ENCODE data around the gene PDHX.

PDHX gene

DNA sequence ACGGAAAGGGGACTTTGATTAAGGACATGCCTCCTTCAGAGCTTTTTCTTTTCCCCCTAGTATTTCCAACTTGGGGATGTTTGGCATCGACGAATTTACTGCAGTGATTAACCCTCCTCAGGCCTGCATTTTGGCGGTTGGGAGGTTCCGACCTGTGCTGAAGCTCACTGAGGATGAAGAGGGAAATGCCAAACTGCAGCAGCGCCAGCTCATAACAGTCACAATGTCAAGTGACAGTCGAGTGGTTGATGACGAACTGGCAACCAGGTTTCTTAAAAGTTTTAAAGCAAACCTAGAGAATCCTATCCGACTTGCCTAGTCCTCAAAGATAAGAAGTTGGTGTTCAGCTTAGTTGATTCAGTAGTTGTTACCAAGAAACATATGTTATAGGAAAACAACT is 78.4 kb downstream of the PDHX start:
- H3K36me3 ChIP-seq (replicated peaks): peaks cover 3% of the 10 kb centered on the region; the same call in 1 of the 2 replicates
- in situ Hi-C loops (cut with MboI; ENCODE audit: low sequenced_read_pairs): no loop called here
- no peak for DNase-seq (ENCODE audit: low spot score in 2 of 2)

DNA sequence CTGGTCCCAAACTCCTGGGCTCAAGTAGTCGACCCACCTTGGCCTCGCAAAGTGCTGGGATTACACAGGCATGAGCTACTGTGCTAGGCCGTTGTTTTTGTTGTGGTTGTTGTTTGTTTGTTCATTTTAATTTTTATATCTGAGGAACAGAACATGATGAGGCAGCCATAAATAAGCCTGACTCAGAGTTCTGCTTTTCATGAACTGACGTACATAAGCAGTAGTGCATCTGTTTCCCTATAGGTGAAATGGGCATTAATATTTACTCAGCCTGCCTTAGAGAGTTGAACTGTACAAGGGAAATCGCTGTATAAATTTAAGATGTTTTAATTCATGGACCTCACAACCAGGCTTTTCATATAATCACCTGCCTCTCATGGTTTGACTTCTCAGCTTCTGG is 80.5 kb downstream of the PDHX start:
- DNase-seq (ENCODE audit: low spot score in 2 of 2): no peak
- in situ Hi-C loops (cut with MboI; ENCODE audit: low sequenced_read_pairs): no loop called here
- Histone ChIP-seq H3K9me3 (no peaks in the 10 kb centered on the region), H3K36me3 (replicated peaks) (peaks cover 3% of the 10 kb centered on the region; the same call in 1 of the 2 replicates), H3K4me1 (no peaks in the 10 kb centered on the region), H3K4me3 (no peak overlapping the region), H3K27me3 (ENCODE audit: low read depth) (no peaks in the 10 kb centered on the region)

More for the DNA sequence above, 78.4 kb downstream of the PDHX start:
- Histone ChIP-seq H3K4me1 (no peaks in the 10 kb centered on the region), H3K4me3 (no peak overlapping the region), H3K27me3 (ENCODE audit: low read depth) (no peaks in the 10 kb centered on the region), H3K9me3 (no peaks in the 10 kb centered on the region)

DNA sequence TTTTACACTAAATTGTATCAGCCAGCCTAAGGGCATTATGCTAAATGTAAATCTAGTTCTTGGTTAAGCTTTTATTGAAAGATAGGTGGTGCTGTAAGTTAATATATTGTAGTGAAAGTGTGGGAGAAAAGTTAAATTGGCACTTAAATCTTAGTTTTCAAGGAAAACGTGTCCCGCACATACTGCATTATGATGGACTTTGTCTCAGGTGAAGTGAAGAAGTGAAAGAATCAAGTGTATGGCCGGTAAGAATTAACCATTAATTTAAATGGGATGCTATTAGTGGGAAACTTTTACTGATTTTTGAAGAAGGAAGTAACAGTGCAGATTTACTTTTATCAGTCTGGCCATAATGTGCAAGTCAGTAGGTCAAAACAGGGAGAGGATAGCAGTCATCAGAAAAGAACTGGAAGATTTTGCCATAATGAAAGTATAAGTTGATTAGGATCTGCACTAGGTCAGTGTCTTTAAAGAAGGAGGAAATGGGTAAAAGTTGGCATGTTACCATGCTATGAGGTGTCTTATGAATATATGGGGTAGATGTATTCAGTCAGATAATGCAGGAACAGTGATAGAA is 81.6 kb downstream of the PDHX start:
- Histone ChIP-seq H3K36me3 (replicated peaks) (peaks cover 3% of the 10 kb centered on the region; the same call in 1 of the 2 replicates), H3K9me3 (no peaks in the 10 kb centered on the region), H3K4me3 (no peak overlapping the region), H3K27me3 (ENCODE audit: low read depth) (no peaks in the 10 kb centered on the region), H3K4me1 (no peaks in the 10 kb centered on the region)
- no peak for DNase-seq (ENCODE audit: low spot score in 2 of 2)
- in situ Hi-C loops (cut with MboI; ENCODE audit: low sequenced_read_pairs): no loop called here

DNA sequence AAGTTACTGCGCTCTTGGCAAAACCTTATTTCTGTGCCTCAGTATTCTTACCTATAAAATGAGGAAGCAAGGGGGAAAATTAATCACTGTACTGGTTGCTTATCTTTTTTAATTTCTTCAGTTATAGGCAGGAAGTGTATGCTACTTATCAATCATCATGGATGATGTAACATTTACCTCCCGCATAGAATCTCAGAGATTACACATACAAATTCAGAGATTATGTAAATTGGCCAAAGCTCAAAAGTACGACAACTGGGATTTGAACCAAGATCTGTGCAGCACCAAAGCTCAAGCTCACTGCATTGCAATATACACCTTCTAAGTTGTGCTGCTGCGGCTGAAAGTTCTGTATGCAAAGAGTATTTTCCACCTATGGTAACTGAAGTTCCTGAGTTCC is 83.0 kb downstream of the PDHX start:
- Histone ChIP-seq H3K4me1 (no peaks in the 10 kb centered on the region), H3K27me3 (ENCODE audit: low read depth) (no peaks in the 10 kb centered on the region), H3K9me3 (no peaks in the 10 kb centered on the region), H3K4me3 (no peak overlapping the region), H3K36me3 (replicated peaks) (no peaks in the 10 kb centered on the region)
- no peak for DNase-seq (ENCODE audit: low spot score in 2 of 2)
- in situ Hi-C loops (cut with MboI; ENCODE audit: low sequenced_read_pairs): no loop called here

DNA sequence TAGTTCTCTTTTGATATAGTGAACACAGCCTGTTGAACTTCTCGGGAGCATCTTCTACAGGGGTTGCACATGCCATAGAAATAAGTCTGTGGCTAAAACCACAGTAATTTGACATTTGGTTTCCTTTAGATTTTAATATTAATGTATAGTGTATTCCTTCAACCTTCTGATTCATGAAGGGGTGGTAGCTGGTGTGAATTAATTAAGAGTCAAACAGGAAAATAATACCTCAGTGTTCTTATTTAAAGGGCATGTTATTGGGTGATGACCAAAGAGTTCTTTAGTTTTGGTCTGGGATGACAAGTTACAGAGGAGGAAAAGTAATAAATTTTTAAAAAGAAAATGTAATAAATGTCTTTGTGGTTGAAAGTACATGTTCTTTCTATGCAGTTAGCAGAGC is 86.8 kb downstream of the PDHX start:
- no peak for DNase-seq (ENCODE audit: low spot score in 2 of 2)
- Histone ChIP-seq H3K27me3 (ENCODE audit: low read depth) (no peaks in the 10 kb centered on the region), H3K36me3 (replicated peaks) (no peaks in the 10 kb centered on the region), H3K4me1 (no peaks in the 10 kb centered on the region), H3K9me3 (no peaks in the 10 kb centered on the region), H3K4me3 (no peak overlapping the region)
- in situ Hi-C loops (cut with MboI; ENCODE audit: low sequenced_read_pairs): no loop called here

DNA sequence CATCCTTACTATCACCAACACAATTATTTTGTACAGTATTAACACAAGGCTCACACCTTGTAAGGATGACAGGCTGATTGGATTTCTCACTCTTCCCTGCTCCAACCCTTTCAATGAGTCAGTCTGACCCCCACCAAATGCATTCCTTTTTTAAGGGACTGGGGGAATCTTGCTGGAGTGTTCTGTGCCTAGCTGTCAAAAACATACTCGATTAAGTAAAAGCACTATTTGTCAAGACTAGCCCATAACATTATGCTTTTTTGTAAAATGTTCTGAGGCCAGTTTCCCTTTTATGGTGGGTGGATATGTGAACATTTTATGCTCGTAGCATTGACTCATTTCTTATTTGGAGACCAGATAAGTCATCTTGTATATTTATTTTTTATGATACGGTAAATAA is 87.2 kb downstream of the PDHX start:
- DNase-seq (ENCODE audit: low spot score in 2 of 2): no peak
- no peaks in the 10 kb centered on the region for H3K9me3 ChIP-seq
- H3K4me3 ChIP-seq: no peak overlapping the region
- no peaks in the 10 kb centered on the region for H3K27me3 ChIP-seq (ENCODE audit: low read depth)
- in situ Hi-C loops (cut with MboI; ENCODE audit: low sequenced_read_pairs): no loop called here
- no peaks in the 10 kb centered on the region for H3K36me3 ChIP-seq (replicated peaks)
- H3K4me1 ChIP-seq: no peaks in the 10 kb centered on the region

DNA sequence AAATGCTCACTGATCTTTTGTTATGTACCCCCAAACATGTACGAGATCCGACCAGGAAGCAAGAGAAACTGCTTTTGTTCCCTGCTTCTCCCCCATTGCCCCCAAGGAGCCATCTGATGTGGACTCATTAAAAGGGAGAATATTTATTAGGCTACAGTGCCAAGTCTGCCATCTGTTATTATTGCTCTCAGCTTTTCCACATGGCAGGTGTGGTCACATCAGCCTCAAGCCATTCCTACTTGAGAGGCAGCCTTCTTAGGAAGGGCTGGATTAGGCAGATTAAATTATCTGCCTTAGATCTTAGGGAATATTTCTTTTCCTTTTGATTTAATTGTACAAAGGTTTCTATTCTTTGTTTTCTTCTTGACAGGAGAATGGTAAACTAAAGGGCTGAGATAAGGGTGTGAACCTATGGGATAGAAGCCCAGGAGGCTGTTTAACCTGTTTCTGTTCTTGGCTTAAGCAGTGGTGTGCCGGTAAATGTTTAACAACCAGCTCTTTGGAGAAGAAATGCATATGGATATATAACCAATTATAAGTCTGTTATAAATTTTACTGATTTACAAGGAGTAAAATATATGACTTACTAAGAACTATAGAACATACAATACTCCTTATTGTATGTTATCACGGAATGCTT is 88.8 kb downstream of the PDHX start:
- no peaks in the 10 kb centered on the region for H3K4me1 ChIP-seq

DNA sequence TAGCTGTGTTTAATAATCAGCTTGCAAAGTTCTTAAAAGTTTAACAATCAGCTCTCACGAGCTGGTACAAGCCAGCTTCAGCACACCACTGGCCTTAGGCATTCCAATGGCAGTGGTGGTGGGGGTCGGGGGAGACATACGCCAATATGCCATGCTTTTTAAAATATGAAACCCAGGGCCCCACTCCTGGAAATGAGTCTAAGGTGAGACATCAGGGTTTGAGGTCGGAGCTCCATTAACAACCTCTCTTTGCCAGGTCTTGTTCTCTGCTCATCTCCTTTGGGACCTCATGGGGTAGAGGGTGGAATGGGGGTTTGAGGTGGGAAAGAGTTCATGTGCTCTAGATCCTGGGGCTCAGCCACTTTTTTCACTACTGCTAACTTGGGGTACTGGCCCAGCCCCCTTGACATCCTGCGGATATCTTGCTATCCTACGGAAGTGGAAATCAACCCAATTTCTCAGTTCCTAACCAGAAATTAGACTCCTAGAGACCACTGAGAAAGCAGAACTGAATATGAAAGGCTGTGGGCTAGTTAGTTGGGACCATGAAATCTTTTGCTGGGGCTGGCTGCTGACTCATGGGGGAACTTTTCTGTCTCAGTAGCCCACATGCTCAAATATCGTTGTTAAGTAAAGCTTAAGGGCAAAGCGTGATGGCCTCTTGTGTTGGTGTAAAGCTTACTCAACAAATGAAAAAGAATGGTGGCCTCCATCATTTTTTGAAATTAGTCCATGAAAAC is 90.1 kb downstream of the PDHX start:
- in situ Hi-C loops (cut with MboI; ENCODE audit: low sequenced_read_pairs): no loop called here
- Histone ChIP-seq H3K27me3 (ENCODE audit: low read depth) (no peaks in the 10 kb centered on the region), H3K9me3 (no peaks in the 10 kb centered on the region), H3K36me3 (replicated peaks) (no peaks in the 10 kb centered on the region), H3K4me1 (no peaks in the 10 kb centered on the region), H3K4me3 (no peak overlapping the region)
- DNase-seq (ENCODE audit: low spot score in 2 of 2): no peak

More for the DNA sequence above, 88.8 kb downstream of the PDHX start:
- Histone ChIP-seq H3K9me3 (no peaks in the 10 kb centered on the region), H3K27me3 (ENCODE audit: low read depth) (no peaks in the 10 kb centered on the region), H3K36me3 (replicated peaks) (no peaks in the 10 kb centered on the region), H3K4me3 (no peak overlapping the region)
- no peak for DNase-seq (ENCODE audit: low spot score in 2 of 2)
- in situ Hi-C loops (cut with MboI; ENCODE audit: low sequenced_read_pairs): no loop called here

DNA sequence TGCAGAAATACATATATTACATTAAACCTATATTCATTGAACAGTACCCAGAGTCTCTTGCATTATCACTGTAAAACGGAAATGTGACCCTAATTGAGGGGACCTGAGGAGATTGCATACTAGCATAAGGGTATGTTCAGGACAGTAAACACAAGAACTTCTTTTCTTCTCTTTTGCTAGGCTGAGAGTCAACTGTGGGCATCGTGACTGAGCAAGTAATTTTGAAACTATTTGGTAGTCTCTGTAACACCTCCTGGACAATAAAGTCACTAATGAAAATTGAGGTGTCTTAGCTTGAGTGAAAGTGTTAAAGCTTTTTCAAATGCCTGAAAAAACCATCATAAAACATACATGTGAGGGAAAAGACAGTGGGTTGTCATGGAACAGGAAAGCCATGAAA is 90.9 kb downstream of the PDHX start:
- Histone ChIP-seq H3K27me3 (ENCODE audit: low read depth) (no peaks in the 10 kb centered on the region), H3K36me3 (replicated peaks) (no peaks in the 10 kb centered on the region), H3K9me3 (no peaks in the 10 kb centered on the region), H3K4me1 (no peaks in the 10 kb centered on the region), H3K4me3 (no peak overlapping the region)
- in situ Hi-C loops (cut with MboI; ENCODE audit: low sequenced_read_pairs): no loop called here
- no peak for DNase-seq (ENCODE audit: low spot score in 2 of 2)

DNA sequence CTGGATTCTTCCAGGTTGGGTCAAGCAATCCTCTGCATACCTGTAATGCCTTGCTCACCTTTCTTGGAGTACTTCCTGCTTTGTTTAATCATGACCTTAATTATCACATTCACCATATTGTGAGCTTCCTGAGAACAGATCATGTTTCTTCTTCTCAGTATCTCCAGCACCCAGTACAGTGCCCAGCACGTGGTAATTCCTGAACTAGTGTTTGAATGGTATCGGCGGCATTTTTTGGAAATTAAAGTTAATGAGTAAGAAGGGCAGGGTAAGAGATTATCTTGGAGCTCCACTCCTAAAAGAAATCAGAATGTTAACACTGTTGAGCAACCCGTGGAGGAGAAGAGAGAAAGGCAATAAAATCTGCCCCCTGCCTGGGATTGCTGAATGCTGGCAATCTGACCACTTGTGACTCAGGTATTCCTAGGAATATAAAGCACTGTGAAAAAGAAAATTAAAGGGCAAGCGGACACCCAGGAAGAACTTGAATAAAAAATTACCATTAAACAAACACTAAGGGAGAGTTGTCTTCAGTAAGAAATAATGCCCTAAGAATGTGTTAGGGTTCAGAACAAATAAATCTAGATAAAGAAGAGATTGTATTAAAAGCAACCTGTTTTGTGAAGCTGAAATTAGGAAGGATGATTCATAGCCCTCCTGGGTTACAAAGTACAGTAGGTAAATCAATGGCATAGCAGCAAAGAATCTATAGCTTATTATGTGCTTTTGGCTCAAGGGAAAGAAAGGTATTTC is 92.9 kb downstream of the PDHX start:
- Histone ChIP-seq H3K27me3 (ENCODE audit: low read depth) (no peaks in the 10 kb centered on the region), H3K36me3 (replicated peaks) (no peaks in the 10 kb centered on the region), H3K9me3 (no peaks in the 10 kb centered on the region), H3K4me3 (no peak overlapping the region), H3K4me1 (no peaks in the 10 kb centered on the region)
- DNase-seq (ENCODE audit: low spot score in 2 of 2): no peak
- in situ Hi-C loops (cut with MboI; ENCODE audit: low sequenced_read_pairs): no loop called here

DNA sequence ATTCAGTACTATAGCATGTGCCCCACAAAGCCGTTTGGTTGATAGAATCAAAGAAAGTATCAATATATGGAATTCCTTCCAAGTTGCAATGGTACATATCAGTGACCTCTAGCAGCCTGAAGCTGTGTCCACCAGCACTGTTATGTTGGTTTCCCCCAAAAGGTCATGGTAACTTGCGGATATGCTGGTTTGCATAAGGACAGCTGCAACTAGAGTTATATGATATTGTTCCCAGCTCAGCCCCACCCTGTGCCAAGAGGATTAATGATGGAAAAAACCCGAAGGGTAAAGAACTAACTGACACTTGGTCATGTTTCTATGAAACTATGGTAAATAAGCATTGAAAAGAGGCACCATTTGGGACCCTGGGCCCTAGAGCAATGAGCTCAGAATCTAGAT is 93.5 kb downstream of the PDHX start:
- in situ Hi-C loops (cut with MboI; ENCODE audit: low sequenced_read_pairs): no loop called here
- no peak for DNase-seq (ENCODE audit: low spot score in 2 of 2)
- Histone ChIP-seq H3K9me3 (no peaks in the 10 kb centered on the region), H3K4me1 (no peaks in the 10 kb centered on the region), H3K4me3 (no peak overlapping the region), H3K36me3 (replicated peaks) (no peaks in the 10 kb centered on the region), H3K27me3 (ENCODE audit: low read depth) (no peaks in the 10 kb centered on the region)

DNA sequence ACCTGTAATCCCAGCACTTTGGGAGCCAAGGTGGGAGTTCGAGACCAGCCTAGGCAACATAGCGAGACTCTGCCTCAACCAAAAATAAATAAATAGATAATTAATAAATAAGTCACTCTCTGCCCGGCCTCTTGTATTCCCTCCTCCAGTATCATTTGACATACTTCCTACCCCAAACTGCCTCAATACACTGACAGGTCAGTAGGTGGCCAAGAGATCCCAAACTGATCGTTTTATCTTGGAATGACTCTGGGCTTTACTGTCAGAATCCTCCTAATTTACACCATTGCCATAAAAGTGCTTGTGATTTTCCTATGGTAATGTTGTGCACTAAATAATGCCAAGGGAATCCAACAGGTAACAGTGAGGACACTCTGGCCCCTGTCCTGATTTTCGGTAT is 94.2 kb downstream of the PDHX start:
- Histone ChIP-seq H3K36me3 (replicated peaks) (no peaks in the 10 kb centered on the region), H3K9me3 (no peaks in the 10 kb centered on the region), H3K27me3 (ENCODE audit: low read depth) (no peaks in the 10 kb centered on the region), H3K4me3 (no peak overlapping the region), H3K4me1 (no peaks in the 10 kb centered on the region)
- in situ Hi-C loops (cut with MboI; ENCODE audit: low sequenced_read_pairs): no loop called here
- DNase-seq (ENCODE audit: low spot score in 2 of 2): no peak

DNA sequence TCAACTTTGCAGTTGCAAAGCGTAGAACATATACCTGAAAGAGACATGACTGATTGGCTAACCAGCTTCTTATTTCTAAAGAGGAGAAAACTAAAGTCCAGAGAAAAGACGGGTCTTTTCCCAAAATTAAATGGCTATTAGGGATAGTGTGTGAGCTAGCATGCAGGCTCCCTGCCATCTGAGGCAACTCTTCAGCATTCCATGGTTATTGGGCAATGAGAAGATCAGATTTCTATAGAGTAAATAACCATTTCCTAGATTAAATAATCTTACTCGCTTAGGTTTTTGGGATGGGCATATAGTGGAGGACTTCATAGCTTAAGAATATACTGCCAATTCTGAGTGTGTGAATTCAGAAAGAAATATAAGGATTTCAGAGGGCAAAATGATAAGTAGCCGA is 95.0 kb downstream of the PDHX start:
- Histone ChIP-seq H3K4me3 (no peak overlapping the region), H3K36me3 (replicated peaks) (no peaks in the 10 kb centered on the region), H3K9me3 (no peaks in the 10 kb centered on the region), H3K27me3 (ENCODE audit: low read depth) (no peaks in the 10 kb centered on the region), H3K4me1 (no peaks in the 10 kb centered on the region)
- in situ Hi-C loops (cut with MboI; ENCODE audit: low sequenced_read_pairs): no loop called here
- no peak for DNase-seq (ENCODE audit: low spot score in 2 of 2)

DNA sequence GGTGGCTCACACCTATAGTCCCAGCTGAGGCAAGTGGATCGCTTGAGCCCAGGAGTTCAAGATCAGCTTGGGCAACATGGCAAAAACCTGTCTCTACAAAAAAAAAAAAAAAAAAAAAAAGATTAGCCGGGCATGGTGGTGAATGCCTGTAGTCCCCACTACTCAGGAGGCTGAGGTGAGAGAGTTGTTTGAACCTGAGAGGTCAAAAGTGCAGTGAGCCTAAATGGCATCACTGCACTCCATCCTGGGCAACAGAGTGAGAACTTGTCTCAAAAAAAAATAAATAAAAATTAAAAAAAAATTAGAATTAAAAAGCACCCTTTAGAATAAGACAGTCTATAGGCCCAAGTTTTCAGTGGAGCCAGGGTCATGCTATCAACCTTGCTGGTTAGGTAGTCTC is 95.5 kb downstream of the PDHX start:
- no peak for DNase-seq (ENCODE audit: low spot score in 2 of 2)
- H3K9me3 ChIP-seq: no peaks in the 10 kb centered on the region
- in situ Hi-C loops (cut with MboI; ENCODE audit: low sequenced_read_pairs): no loop called here
- H3K27me3 ChIP-seq (ENCODE audit: low read depth): no peaks in the 10 kb centered on the region
- H3K4me1 ChIP-seq: no peaks in the 10 kb centered on the region
- no peaks in the 10 kb centered on the region for H3K36me3 ChIP-seq (replicated peaks)
- H3K4me3 ChIP-seq: no peak overlapping the region

Measured in HAP-1 (cell line).